K562 (cell line): Measurements from ENCODE around the gene EDDM13.

ENCODE experiments used
- POLR2A ChIP-seq: fragments of 450-650 bp; conservative IDR thresholded peaks from 2 replicates; pipeline ENCODE4 v1.6.1; 2016
- RAD21 ChIP-seq, 2 experiments: fragments of 250-450 bp in 1 of 2; fragments of 450-650 bp in 1 of 2; sonication (Bioruptor Pico) in 1 of 2; formaldehyde crosslinking in 1 of 2; IDR thresholded peaks in 1 of 2; conservative IDR thresholded peaks in 1 of 2; 2 replicates each; pipeline versions ENCODE4 v1.4.0 to v1.8.0; 2020 to 2022; ENCODE audit warnings: mild to moderate bottlenecking in 2 of 2, moderate library complexity in 1 of 2
- RCOR1 ChIP-seq, 2 experiments: IDR thresholded peaks; 2 replicates each; pipeline ENCODE4 v1.6.1; 2012; ENCODE audit warnings: low read depth in 2 of 2, low read length in 2 of 2, borderline replicate concordance in 1 of 2, improper control_type of control experiment in 1 of 2
- RFX5 ChIP-seq: IDR thresholded peaks from 2 replicates; pipeline ENCODE4 v1.6.1; 2011; ENCODE audit warnings: low read depth, mild to moderate bottlenecking, improper control_type of control experiment, low read length
- RNF2 ChIP-seq: sonication (generic); IDR thresholded peaks from 2 replicates; pipeline ENCODE4 v1.6.1; 2016
- SMARCA5 ChIP-seq: fragments of 450-650 bp; IDR thresholded peaks from 2 replicates; pipeline ENCODE4 v1.6.1; 2016
- SPI1 ChIP-seq: IDR thresholded peaks from 2 replicates; pipeline ENCODE4 v1.6.1; 2011; ENCODE audit warnings: low read depth, low read length, control low read depth, borderline replicate concordance

- no peak for TF ChIP-seq RAD21 (CRISPR knock-in tag; conservative IDR thresholded peaks at IDR 0.05 in 1 of 2, IDR thresholded peaks at IDR 0.05 in 1 of 2)
- TF ChIP-seq RCOR1 (IDR thresholded peaks at IDR 0.05; ENCODE audit: borderline replicate concordance in 1 of 2, low read depth in 2 of 2, low read length in 2 of 2) = no peak
- no peak for TF ChIP-seq RFX5
- no peak for TF ChIP-seq SMARCA5
- TF ChIP-seq POLR2A = no peak
- TF ChIP-seq SPI1 = no peak
- TF ChIP-seq RNF2 = no peak
Observed at GRCh38 chr19:56284746-56285145, 12.2 kb downstream of the EDDM13 start.
